Measurements from ENCODE around the gene DPP4.

DPP4 gene

DNA sequence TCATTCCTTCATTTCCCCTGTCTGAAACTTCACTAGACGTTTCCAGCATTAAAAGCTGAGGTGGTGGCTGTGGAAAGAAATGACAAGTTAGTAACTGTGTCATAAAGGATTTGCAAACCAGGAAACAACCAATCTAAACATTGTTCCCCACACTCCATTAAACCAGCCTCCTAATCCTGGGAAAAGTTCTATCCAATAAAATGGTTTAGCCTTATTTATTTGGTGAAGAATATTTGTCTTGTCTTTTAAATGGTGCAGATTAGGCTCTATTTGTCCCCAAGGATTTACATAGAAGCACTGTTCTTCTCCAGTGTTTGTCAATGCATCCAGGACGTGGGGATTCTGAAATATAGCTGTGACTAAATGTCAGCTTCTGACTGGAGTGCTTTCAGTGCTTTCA is 10.5 kb upstream of the DPP4 start:
- no peak for DNase-seq

DNA sequence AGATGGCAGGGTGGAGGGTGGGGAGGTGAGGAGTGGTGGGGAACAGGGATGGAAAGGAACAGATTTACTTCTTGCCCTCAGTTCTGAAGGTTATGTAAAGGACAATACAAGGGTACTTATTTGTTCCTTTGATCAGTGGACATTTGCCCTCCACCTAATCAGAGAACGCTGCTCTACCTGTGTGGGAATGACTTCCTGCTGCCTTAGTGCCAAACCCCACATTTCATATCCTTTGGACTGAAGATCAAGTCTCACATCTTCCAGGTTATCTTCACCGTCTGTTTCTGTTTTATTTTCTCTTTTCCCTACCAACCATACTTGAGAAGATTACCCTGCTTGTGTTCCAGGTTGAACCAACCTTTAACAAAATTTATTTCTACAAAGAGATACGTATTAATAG is 8.7 kb upstream of the DPP4 start:
- DNase-seq: no peak

DNA sequence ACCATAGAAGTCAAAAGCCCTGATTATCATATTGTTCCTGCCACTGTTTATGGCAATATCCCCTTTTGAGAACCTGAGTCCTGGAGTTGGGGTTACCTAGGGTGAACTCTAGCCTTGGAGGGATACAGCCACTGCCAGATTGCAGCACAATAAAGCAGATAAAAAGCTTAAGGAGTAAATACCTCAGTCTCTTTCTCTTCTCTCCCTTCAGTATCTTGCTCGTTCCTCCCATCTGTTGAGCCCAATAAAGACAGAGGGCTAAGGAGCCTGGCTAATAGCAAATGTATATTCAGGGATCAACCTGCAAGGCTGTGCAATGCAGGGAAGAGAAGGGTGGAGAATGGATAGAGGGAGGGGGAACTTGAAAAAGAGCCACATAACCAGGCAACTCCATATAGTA is 8.0 kb upstream of the DPP4 start:
- DNase-seq: no peak

DNA sequence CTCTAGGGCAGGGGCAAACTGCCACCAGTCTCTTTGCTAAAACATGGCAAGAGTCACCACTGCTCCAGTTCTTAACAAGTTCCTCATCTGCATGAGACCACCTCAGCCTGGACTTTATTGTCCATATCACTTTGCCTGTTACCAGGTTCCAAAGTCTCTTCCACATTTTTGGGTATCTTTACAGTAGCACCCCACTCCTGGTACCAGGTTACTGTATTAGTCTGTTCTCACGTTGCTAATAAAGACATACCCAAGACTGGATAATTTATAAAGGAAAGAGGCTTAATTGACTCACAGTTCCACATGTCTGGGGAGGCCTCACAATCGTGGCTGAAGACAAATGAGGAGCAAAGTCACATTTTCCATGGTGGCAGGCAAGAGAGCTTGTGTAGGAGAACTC is 5.5 kb upstream of the DPP4 start:
- DNase-seq: no peak

DNA sequence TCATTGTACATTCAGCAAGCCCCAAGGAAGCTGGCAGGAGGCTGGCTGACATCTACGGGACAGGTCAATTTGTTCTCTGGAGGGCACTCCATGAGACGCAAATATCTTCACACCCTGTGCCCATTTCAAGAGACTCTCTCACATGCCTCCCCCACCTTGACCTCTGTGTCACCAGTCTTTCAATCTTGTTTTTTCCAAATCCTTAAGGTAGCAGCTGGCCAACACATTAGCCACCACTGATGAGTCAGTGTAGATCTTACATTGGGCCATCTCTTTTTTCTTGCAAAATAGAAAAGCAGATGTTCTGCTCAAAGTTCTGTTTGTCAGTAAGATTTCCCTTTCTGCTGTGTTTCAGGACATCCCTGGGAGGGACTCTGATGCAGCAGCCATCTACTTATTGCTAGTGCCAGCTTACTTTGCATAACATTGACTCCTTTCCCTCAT is 1.7 kb upstream of the DPP4 start:
- no peak for DNase-seq

DNA sequence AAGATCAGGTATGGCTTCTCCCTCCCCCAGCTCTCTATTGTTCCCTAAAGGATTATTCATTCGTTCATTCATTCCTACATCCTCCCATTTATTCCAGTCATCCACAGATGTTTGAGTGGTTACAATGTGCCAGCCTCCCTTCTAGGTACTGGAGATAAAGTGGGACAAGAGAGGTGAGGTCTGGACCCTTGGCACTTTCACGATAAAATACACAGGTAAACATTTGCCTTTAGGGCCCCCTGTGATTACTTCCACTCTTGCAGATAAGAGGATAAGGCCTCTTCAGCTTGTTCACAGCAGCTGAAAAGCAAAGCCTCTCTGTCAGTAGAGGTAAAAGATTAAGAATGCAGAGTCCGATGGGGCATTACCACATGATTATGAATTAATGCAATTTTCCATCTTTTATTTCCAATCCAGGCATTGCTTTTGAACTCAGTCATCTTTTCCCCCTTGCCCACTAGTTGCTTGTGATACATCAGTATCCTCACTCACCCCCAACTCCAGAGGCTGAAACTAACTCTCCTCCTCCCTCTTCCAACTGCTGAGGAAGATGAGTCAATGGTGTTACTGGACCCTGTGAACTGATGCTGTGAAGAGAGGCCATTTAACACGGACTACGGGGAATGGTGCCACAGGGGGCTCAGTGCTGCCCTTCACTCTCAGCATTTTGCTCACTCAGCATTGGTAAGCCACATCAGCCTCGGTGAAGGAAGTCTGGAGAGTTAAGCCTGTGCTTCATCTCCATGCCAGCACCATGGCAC is 1.1 kb upstream of the DPP4 start:
- no peak for DNase-seq

DNA sequence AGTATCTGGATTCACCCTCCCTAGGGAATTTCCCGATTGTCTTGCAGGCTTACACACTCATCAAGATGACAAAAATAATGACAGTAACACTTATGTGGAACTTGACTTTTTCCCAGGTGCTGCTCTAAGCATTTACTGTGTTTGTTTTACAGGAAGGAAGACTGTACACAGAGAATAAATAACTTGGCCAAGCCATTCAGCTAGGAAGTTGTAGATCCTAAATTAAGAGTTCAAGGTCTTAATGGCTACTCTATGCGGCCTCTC is 549 bp upstream of the DPP4 start:
- no peak for DNase-seq

DNA sequence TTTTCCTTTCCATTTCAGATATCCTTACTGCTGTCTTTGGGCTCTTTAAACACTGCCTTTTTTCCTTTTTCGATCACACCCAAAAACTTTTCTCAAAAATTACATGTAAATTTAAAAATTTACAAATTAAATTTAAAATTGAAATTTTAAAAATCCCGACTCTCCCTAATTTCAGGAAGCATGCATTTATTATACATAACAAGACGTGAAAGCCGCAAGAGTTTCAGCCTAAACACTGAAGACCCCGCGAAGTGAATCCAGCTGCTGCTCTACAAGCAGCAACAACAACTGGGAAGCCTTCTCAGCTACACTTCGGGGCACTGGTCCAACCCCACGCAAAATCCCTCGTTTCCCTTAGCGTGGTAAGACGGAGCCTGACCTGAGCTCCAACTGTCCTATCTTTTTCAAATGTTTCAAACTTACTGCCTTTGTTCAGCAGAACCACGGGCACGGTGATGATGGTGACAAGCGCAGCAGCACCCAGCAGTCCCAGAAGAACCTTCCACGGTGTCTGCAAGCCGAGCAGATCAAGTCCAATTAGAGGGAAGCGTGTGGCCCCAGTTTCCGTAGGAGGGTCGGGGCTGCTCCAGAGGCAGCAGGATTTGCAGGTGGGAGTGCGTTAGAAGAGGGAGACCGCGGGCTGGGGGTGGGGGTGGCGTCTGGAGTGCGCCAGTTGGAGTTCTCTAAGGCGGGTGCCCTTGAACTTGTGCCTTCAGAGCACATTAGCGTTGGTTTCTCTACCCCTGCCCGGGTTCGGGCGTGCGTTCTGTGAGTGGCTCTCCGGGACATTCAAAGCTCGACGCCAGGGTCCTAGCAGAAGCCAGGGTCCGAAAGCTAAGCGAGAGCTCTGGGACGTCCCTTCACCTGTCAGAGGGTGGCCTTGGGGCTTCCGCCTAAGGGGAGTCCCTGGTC is 783 bp downstream of the DPP4 start:
- DNase-seq: no peak

DNA sequence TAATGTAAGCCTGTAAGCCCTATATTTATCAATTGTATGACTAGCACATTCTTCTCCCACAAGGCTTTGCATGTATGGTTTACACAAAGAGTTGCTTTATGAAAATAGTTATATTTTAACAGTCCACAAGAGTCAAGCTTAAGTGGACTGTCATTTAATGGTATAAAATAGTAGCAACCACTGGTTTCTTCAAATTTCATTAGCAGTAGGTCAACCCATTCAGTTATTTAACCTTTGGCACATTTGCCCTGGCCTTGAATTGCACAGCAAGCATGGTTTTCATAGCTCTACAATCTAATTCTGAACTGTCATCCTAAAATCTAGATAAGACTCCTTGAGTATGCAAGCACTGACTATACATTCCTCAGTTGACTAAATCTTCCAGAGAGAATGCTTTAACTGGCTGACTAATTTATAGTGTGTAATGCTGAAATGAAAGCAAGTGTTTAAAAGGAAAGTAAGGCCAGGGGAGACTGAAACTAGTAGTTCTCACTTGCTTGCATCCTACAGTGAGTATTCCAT is 1.8 kb downstream of the DPP4 start:
- DNase-seq: no peak

DNA sequence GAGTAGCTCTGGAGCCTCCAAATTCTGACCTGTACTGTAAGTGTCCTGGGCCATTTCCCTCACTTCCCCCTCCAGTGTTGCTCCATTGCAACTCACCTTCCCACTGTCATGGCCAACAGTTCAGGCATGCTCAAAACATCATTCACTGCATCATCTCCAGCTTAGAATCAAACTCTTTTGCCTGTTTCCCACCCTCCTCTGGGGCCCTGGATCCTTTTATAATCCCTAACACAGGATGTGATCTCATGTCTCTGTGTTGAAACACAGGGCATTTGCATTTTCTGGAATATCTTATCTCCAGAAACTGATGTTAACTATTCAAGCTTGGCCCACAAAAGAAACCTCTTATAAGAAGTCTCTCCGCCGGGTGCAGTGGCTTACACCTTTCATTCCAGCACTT is 3.0 kb downstream of the DPP4 start:
- no peak for DNase-seq

DNA sequence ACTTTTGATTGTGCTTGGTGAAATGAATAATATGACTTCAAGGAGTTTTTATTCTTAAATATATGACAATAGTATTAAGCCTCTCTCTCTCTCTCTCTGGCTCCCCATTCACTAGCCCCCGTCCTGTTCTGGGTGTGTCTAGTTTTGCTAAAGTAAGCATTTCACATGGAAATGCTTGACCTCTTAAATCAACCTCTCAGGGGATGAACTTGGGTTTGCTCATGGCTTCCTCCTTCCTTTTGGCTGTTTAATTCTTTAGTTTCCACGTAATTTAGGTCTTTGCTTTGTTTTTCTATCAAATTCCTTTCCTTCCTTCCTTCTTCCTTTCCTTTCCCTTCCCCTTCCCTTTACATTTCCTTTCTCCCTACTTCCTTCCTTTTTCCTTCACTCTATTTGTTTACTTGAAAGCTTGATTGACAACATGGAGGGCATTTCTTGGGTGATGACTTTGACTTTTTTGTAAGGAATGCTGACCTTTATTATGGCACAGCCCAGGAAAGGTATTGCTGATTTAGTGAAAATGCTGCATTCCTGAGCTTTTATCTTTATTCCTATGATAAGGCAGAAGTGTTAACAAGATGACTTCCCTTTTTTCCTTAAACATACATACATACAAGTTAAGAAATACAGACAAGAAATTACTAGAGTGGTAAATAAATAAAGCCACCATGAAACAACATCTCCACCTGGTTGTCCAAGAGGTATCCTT is 3.6 kb downstream of the DPP4 start:
- no peak for DNase-seq

DNA sequence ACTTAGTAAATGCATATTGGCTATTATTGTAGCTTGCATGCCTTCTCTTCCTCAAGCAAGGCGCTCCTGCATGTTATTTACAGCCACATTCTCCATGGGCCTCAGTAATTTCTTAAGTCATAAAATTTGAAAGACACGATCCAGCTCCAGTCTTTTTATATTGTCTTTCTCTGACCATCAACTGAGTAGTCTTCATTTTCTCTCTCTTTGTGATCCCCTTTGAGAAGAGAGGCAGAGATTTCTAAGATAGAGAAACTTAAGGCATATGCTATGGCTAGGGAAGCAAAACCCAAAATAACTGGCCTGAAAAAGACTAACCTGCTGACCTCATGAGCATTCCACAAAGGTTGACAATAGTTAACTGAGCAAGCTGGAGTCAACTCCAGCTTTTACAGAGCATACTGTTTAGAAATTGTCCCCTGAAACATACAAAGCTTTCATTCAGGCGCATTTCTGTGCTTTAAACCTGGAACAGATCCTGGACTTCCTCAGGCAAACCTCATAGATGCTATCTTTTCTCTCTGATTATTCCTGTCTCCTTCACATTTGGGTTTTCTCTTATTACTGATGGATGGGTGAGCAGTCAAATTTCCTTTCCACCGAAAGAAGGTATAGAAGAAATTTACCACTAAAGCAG is 4.6 kb downstream of the DPP4 start:
- DNase-seq: no peak

DNA sequence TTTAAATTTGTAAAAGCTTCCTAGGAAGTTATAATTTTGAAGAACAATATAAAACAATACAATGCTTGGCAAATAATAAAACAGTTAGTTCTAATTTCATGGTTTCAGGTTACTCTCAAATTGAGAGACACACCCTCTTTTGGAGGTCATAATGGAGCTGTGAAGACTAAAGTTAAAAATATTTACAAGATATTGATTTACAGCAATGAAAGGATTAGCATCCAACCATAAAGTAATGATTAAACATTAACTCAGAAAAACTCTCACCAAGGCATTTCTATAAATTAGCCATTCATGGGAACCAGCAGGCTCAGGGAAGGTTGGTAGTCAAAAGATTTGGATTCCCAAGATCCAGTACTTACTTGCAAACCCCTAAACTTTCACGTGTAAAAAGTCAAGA is 6.4 kb downstream of the DPP4 start:
- DNase-seq: no peak

DNA sequence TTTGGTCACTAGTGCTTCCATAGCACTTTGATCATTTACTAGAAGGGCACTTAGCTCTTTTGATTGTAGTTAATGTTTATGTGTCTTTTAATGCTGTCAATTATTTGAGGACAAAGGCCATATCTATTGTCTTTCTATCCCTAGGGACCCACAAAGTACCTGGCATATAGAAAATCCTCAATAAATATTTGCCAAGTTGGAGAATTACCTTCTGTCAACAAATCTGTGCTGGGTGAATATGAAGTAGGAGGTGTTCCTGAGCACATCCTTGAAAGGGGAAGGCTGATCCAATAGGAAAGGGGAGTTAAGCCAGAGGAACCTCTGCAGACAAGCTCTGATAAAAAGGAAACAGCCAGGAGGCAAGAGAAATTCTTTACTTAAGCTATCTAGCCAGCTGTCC is 8.2 kb downstream of the DPP4 start:
- no peak for DNase-seq

DNA sequence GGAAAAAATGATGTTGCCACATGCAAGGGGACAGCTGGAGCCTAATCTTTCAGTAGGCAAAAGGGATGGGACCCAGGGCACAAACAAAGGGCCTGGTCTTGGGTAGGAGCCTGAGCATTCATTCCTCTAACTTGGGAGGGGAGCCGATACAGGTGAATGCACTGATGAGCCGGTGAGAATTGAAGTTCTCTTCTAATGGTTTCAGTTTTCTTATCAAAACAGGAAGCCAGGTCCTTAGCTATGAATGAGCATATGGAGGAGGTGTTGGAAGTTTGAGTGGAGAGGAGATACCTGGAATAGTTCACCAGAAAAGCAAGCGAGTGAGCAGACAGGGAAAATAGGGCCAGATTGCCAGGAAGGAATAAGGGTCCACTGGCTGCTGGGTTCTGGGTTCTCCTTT is 10.1 kb downstream of the DPP4 start:
- no peak for DNase-seq

DNA sequence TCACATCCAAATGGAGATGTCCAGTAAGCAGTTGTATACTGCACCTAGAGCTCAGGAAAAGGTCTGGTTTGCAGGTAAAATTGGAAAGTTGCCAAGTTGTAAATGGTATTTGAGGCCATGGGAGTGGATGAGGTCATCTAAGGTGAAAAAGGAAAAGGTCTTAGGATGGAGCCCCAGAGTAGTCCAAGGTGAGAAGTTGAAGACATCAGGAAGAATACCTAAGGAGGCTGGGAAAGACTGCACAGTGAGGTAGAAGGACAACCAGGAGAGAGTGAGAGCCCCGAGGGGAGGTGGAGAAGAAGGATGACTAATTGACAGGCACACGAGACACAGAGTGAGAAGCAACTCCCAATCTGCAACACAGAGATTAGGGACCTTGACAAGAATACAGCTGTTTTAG is 10.7 kb downstream of the DPP4 start:
- DNase-seq: no peak

DNA sequence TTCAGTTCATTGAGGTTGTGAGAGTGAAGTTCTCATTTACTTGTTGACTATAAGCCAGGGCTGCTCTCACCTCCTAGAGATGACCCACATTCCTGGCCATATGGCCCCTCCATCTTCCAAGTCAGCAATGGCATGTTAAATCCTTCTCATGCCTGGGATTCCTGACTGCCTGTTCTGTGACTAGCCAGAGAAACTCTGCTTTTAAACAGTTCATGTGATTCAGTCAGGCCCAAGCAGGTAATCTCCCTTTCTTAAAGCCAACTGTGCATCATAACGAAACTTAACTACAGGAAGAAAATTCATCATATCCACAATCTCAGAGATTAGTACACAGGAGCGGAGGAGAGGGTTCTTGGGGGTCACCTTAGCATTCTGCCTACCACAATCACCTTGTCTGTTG is 11.5 kb downstream of the DPP4 start:
- no peak for DNase-seq

DNA sequence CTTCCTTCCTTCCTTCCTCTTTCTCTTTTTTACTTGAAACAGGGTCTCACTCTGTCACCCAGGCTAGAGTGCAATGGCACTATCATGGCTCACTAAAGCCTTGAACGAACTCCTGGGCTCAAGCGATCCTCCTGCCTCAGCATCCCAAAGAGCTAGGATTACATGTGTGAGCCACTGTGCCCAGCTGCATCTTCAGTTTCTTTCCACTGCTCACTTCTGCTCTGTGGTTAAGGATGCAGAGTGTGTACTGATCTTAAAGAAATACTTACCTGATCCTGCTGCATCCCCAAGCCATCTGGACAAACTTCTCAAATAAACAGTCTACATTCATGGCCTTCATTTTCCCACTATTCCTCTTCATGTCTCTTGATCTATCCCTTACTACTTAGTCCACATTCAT is 13.0 kb downstream of the DPP4 start:
- no peak for DNase-seq

DNA sequence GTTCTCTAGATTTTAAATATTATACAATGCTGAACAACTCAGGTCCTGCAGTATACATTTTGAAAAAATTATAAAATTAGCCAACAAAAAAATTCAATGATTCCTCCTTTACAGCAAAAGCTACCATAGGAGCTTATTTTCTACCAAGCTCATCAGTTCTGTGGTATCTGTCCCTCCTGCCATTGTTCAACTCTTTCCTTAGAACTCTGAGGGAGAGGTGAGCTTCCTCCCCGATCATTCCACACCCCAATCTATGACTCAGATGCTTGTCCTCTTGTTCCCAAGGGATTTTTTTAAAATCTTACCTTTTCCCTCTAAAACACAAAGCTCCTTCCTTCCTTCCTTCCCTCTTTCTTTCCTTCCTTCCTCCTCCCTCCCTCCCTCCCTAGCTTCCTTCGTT is 13.5 kb downstream of the DPP4 start:
- no peak for DNase-seq

DNA sequence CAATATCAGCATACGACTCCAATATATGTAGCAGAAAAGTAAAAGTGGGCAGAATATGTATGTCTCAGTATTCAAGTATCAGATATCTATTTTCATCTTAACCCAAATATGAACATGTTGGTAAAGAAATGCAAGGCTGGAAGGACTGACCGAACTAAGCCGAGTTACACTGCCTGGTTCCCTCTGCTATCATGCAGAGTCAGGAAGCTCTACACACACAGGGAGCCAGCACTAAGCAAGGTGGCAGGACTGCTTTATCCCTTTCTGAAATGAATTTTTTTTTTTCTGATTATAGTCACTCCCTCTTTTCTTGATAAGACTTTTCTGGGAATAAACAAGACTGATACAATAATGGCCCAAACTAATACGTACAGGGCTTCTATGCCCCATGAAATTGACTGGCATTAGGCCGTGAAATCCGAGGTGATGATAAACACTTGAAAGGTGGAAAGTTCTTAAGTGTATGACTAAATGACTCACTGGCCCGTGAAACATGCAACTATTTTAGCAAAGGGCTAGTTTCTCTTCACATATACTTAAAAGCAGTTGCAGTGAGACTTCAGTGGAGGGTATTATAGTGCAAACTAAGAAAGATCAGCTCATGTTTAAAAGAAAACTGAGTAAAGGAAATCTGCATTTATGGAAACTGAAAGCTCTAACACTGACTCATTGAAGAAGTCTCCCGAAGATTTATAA is 14.9 kb downstream of the DPP4 start:
- DNase-seq: no peak

DNA sequence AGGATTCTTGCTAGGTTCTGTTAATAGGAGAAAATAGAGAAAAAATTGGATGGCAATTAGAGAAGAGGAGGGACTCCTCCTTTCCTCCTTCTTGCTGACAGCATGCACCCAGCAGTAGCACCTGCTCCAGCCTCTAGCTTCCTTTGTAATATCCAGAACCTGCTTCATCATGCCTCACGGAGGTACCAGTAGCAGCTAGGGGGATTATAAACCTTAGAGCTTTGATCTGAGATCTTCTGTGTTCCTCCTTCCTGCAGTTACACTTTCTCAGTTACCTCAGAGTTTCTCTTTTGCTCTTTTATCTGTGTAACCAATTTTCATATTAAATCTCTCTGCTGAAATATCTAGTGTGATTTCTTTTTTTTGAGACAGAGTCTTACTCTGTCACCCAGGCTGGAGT is 16.6 kb downstream of the DPP4 start:
- no peak for DNase-seq

DNA sequence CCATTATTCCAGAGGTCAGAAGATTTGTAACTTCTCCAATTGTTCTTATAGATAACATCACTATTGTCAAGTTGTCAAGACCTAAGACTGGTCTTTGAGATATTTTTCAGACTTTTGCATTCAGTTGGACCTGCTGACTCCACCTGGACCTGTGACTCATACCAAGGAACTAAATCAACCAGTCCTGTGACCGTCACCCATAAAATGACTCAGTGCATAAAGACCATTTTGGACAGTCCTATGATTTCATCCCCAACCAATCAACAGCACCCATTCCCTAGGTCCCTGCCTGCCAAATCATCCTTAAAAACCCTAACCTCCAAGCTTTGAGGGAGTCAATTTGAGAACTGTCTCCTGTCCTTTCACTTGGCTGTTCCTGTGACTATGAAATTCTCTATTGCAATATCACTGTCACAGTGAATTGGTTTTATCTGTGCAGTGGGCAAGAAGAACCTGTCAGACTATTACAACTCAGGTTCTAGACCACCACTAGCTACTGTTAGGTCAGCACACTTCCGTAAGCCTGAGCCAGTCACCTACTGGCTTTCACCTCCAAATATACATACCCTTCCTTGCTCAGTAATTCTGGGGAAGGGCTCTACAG is 17.1 kb downstream of the DPP4 start:
- DNase-seq: no peak

Data from NCI-H1105 (cell line).